ENCODE measurements around the gene EMP3. TPM values are rescaled to one million over a fixed set of nuclear protein-coding genes. Genes with fewer than 3 reads are reported as not detected.

Gene EMP3
- total RNA-seq, 1 experiment from 2014 or later, result 171 TPM

DNA sequence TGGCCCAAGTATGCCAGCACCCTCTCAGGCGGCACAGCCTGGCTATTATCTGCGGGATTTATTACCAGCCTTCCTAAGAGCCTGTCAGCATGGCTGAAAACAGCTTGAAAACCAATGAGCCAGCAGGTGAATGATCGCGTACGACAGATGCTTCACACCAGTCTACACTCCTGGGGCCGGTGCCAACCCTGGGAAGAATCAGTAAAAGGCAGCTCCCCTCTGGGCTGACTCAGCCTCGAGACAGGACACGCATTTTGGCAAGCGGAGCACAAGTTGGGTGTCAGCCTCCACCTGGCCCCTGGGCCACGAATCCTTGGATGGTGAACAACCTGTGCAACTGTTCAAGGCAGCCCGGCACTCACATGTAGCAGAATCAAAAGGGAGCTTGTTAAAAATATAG lies 15.6 kb downstream of the EMP3 start:
- ChIA-PET POLR2A (interaction anchor here (0.5 kb wide), 1 partner anchor 23 kb away, joined by 4 read pairs; the partner anchor contains the start of gene TMEM143), CTCF (no interaction called here)

DNA sequence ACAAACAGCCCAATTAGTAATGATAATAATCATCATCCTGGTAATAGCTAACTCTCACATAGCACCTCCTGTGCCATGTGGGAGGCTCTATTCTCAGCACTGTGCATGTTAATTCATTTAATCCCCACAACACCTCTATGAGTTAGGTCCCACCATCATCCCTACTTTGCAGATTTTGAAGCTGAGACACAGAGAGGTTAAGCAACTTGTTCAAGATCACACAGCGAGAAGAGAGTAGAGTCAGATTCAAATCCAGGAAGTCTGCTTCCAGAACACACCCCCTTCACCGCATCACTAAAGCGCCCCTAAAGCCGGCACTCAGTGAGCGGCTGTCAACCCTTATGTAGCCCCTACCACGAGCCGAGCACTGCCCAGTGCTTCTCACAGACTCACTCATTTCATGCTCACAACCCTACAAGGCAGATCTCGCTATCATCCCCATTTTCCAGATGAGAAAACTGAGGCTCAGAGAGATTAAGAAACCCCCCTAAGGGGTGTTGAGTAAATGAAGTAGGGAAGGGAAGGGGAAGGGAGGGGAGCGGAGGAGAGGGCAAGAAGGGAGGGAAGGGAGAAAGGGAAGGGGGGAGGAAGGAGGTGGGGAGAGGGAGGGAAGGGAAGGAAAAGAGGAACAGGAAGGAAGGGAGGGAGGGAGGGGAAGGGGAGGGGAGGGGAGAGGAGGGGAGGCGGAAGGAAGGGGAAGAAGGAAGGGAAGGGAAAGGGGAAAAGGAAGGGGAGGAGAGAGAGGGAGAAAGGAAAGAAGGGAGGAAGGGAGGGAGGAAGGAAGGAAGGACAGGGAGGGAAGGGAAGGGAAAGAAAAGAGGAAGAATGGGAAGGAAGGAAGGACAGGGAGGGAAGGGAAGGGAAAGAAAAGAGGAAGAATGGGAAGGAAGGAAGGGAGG lies 16.4 kb downstream of the EMP3 start:
- ChIA-PET POLR2A (interaction anchor here (0.5 kb wide), 1 partner anchor 22 kb away, joined by 4 read pairs; the partner anchor contains the start of gene TMEM143), CTCF (no interaction called here)
- no peaks in the 10 kb centered on the region for H3K27me3 ChIP-seq (ENCODE audit: control insufficient read depth, insufficient read depth, low read length)
- no TSS peak for BruUV-seq (replicated peaks)
- no peak for DNase-seq (ENCODE audit: low read depth, low spot score)
- in situ Hi-C loops (cut with HindIII; ENCODE audit: low pct_unique_long_range_greater_than_20kb, low sequenced_read_pairs), result no loop called here
- no peak overlapping the region for H3K4me3 ChIP-seq (ENCODE audit: low read depth in 2 of 2, low read length in 2 of 2)
- H3K36me3 ChIP-seq (ENCODE audit: control insufficient read depth, insufficient read depth, low read length), result no peaks in the 10 kb centered on the region
- 0 out of 2 replicates have a peak, but pooled peaks cover 3% of the 10 kb centered on the region for H3K4me1 ChIP-seq (ENCODE audit: control insufficient read depth, insufficient read depth, low read length)
- H3K9me3 ChIP-seq (ENCODE audit: control insufficient read depth, insufficient read depth, low read depth, low read length), result no peaks in the 10 kb centered on the region
- no peak overlapping the region for H3K27ac ChIP-seq (ENCODE audit: low read length)
- no peak for ATAC-seq
- intact Hi-C loops (cut with micrococcal nuclease; ENCODE audit: unreplicated experiment), result no loop called here
- TF ChIP-seq, protein P1, sequence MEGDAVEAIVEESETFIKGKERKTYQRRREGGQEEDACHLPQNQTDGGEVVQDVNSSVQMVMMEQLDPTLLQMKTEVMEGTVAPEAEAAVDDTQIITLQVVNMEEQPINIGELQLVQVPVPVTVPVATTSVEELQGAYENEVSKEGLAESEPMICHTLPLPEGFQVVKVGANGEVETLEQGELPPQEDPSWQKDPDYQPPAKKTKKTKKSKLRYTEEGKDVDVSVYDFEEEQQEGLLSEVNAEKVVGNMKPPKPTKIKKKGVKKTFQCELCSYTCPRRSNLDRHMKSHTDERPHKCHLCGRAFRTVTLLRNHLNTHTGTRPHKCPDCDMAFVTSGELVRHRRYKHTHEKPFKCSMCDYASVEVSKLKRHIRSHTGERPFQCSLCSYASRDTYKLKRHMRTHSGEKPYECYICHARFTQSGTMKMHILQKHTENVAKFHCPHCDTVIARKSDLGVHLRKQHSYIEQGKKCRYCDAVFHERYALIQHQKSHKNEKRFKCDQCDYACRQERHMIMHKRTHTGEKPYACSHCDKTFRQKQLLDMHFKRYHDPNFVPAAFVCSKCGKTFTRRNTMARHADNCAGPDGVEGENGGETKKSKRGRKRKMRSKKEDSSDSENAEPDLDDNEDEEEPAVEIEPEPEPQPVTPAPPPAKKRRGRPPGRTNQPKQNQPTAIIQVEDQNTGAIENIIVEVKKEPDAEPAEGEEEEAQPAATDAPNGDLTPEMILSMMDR (IDR thresholded peaks at IDR 0.05), result no peak
- TF ChIP-seq TCF7L2 (IDR thresholded peaks at IDR 0.05; ENCODE audit: low read depth, low read length) (no peak), POLR2AphosphoS5 (IDR thresholded peaks at IDR 0.05; ENCODE audit: low read depth, low read length) (no peak), SIN3A (IDR thresholded peaks at IDR 0.05; ENCODE audit: borderline replicate concordance, insufficient read depth, low read depth, low read length) (no peak), REST (IDR thresholded peaks at IDR 0.05; ENCODE audit: insufficient read depth in 1 of 2, low read depth in 2 of 2, low read length in 1 of 2) (no peak)

More for the DNA sequence above, 15.6 kb downstream of the EMP3 start:
- no peak overlapping the region for H3K27ac ChIP-seq (ENCODE audit: low read length)
- ATAC-seq (no peak), DNase-seq (ENCODE audit: low read depth, low spot score) (no peak)
- no TSS peak for BruUV-seq (replicated peaks)
- TF ChIP-seq TCF7L2 (IDR thresholded peaks at IDR 0.05; ENCODE audit: low read depth, low read length), result no peak
- no peaks in the 10 kb centered on the region for H3K36me3 ChIP-seq (ENCODE audit: control insufficient read depth, insufficient read depth, low read length)
- intact Hi-C loops (cut with micrococcal nuclease; ENCODE audit: unreplicated experiment), result no loop called here
- no peak overlapping the region for H3K4me3 ChIP-seq (ENCODE audit: low read depth in 2 of 2, low read length in 2 of 2)
- H3K4me1 ChIP-seq (ENCODE audit: control insufficient read depth, insufficient read depth, low read length), result 0 out of 2 replicates have a peak, but pooled peaks cover 3% of the 10 kb centered on the region
- in situ Hi-C loops (cut with HindIII; ENCODE audit: low pct_unique_long_range_greater_than_20kb, low sequenced_read_pairs), result no loop called here
- no peaks in the 10 kb centered on the region for H3K27me3 ChIP-seq (ENCODE audit: control insufficient read depth, insufficient read depth, low read length)
- no peaks in the 10 kb centered on the region for H3K9me3 ChIP-seq (ENCODE audit: control insufficient read depth, insufficient read depth, low read depth, low read length)

DNA sequence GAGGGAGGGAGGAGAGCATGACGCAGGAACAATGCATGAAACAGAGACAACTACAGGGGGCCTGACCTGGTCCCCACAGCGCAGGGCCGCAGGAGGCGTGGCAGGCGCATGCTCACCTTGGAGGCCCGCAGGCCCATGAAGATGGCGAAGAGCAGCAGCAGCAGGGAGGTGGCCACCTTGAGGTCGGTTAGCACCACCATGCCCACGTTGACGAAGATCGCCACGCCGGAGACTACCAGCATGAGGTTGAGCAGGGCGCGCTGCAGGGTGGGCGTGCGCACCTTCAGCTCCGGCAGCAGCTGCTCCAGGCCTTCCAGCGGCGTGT lies 17.0 kb downstream of the EMP3 start:
- Histone ChIP-seq H3K27me3 (ENCODE audit: control insufficient read depth, insufficient read depth, low read length) (no peaks in the 10 kb centered on the region), H3K27ac (ENCODE audit: low read length) (no peak overlapping the region), H3K4me3 (ENCODE audit: low read depth in 2 of 2, low read length in 2 of 2) (no peak overlapping the region), H3K4me1 (ENCODE audit: control insufficient read depth, insufficient read depth, low read length) (0 out of 2 replicates have a peak, but pooled peaks cover 3% of the 10 kb centered on the region), H3K9me3 (ENCODE audit: control insufficient read depth, insufficient read depth, low read depth, low read length) (no peaks in the 10 kb centered on the region), H3K36me3 (ENCODE audit: control insufficient read depth, insufficient read depth, low read length) (no peaks in the 10 kb centered on the region)
- TF ChIP-seq POLR2AphosphoS5 (IDR thresholded peaks at IDR 0.05; ENCODE audit: low read depth, low read length) (no peak), TCF7L2 (IDR thresholded peaks at IDR 0.05; ENCODE audit: low read depth, low read length) (no peak), REST (IDR thresholded peaks at IDR 0.05; ENCODE audit: insufficient read depth in 1 of 2, low read depth in 2 of 2, low read length in 1 of 2) (no peak), SIN3A (IDR thresholded peaks at IDR 0.05; ENCODE audit: borderline replicate concordance, insufficient read depth, low read depth, low read length) (no peak)
- TF ChIP-seq, protein P1 (IDR thresholded peaks at IDR 0.05), result no peak
- no TSS peak for BruUV-seq (replicated peaks)
- no peak for ATAC-seq
- no peak for DNase-seq (ENCODE audit: low read depth, low spot score)
- POLR2A ChIA-PET, result no interaction called here
- CTCF ChIA-PET, result no interaction called here
- intact Hi-C loops (cut with micrococcal nuclease; ENCODE audit: unreplicated experiment) (no loop called here), in situ Hi-C loops (cut with HindIII; ENCODE audit: low pct_unique_long_range_greater_than_20kb, low sequenced_read_pairs) (no loop called here)
